GM12864 (cell line): ENCODE data around the gene TAGLN3.
A peak's percentile ranks its signal among the peaks of the same experiment; 100 is the strongest.

Source experiments
- DNase-seq: peaks from one replicate; pipeline ENCODE4 v3.0.0-alpha.2; 2011; ENCODE audit warnings: low read depth
- H3K4me3 ChIP-seq: 2 replicates; pipeline ENCODE4 v1.5.1; 2011; ENCODE audit warnings: mild to moderate bottlenecking, low read depth, low read length, control low read depth
- CTCF ChIP-seq: IDR thresholded peaks from 2 replicates; pipeline ENCODE4 v1.5.1; 2011; ENCODE audit warnings: low read depth, mild to moderate bottlenecking, moderate library complexity, low read length, control low read depth, inconsistent platforms; ENCODE audit errors: missing control alignments

TAGLN3 gene

GRCh38 chr3:112042842-112043280, 44.1 kb downstream of the TAGLN3 start:
- TF ChIP-seq CTCF = no peak
- no peak overlapping the region for H3K4me3 ChIP-seq
- no peak for DNase-seq

DNA sequence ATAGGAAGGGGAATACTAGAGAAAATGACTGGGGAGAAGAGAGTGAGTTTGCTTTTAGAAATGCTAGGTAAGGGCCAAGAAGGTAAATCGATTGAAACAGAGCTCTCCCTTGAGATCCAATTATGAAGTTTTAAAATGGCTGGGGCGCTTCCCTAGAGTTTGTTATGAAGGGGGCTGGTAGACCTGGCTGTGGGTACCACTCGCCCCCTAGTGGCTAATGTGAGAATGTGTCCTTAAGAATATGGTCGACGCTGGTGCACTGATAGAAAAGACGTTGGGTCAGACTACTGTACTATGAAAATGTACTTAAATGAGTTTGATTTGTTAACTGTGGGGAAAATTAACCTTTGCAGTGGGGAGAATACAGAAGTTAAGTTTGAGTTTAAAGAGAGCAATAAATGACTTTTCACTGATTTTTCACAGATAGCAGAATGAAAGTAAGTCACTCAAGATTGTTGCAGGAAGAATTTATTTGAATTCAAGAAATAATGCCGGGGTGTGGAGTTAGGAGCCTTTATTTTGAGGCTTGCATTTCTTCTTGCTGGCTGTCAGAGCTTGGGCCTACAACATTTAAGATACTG, 45.0 kb downstream of the TAGLN3 start:
- no peak overlapping the region for H3K4me3 ChIP-seq
- peak; percentile 7 for DNase-seq
- peak; percentile 84 for TF ChIP-seq CTCF

DNA sequence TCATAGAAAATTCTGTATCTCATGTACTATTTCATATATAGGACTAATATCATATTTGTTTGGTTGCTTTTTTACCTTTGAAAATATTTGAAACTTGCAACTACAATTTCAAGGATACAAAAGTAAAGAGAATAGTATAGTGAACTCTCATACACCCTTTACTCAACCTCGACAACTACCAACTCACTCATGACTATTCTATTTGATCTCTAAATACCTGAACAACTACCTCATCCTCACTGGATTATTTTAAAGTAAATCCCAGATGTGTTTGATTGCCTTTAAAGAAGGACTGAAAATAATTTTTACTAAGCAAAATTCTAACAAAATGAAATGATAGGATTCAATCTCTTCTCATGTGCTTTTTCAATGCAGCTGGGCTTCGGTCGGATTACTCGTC, 47.9 kb downstream of the TAGLN3 start:
- H3K4me3 ChIP-seq = no peak overlapping the region
- DNase-seq = no peak
- no peak for TF ChIP-seq CTCF

DNA sequence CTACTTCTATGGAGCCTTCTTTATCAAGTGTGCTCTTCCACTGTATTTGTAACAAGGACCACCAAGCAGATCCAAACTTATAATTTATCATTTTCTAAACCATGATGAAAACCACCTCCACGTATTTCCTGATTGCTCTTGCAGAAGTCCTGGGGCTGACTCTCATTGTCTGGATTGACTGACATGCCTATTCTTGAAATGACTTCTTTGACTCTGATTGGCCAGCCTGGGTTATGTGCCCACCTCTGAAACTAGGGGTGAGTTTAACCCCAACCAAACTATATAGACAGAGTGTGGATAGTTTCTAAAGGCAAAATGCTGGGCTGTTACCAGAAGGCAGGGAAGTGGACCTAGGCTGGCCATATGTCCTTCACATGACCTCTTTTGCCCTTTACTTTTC, 48.5 kb downstream of the TAGLN3 start:
- DNase-seq = no peak
- no peak for TF ChIP-seq CTCF

GRCh38 chr3:112048911-112049310, 50.2 kb downstream of the TAGLN3 start:
- no peak for TF ChIP-seq CTCF
- no peak for DNase-seq

More for the DNA sequence above, 48.5 kb downstream of the TAGLN3 start:
- no peak overlapping the region for H3K4me3 ChIP-seq

DNA sequence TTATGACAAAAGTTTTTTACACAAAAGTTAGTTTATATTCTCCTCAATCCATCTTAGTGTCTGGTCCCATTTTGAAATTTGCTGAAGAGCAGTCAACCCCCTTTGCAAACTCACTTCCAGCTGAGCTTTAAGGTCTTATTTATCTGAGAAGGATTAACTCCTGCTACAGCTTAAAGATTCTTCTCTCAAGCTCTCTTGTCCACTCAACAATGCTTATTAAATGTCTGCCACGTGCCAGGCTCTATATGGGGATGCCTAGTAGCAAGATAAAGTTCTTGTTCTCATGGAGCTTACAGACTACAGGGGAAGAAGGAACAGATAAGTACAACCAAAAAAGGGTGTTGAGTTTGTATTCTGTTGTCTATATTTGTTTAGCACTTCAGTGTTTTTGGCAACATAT, 54.5 kb downstream of the TAGLN3 start:
- H3K4me3 ChIP-seq = no peak overlapping the region
- DNase-seq = no peak
- TF ChIP-seq CTCF = no peak

More at GRCh38 chr3:112048911-112049310, 50.2 kb downstream of the TAGLN3 start:
- no peak overlapping the region for H3K4me3 ChIP-seq

GRCh38 chr3:112056451-112056929, 57.8 kb downstream of the TAGLN3 start:
- DNase-seq = no peak

More at GRCh38 chr3:112056451-112056929, 57.8 kb downstream of the TAGLN3 start:
- H3K4me3 ChIP-seq = no peak overlapping the region
- TF ChIP-seq CTCF = no peak
